Chondrocyte (in vitro differentiated cells): ENCODE results near the gene JAM3. TPM values are rescaled to one million over a fixed set of nuclear protein-coding genes. Genes with fewer than 3 reads are reported as not detected.

ENCODE experiments used
- DNase-seq: peaks from one replicate; pipeline ENCODE4 v3.0.0; 2021; ENCODE audit warnings: mixed read lengths, low spot score
- H3K27ac Mint-ChIP-seq: one replicate; pipeline ENCODE4 v1.8.0; 2021; ENCODE audit warnings: mild to moderate bottlenecking, moderate library complexity, mixed read lengths; ENCODE audit not compliant: unreplicated experiment
- H3K27me3 Mint-ChIP-seq: 2 replicates; pipeline ENCODE4 v1.8.0; 2021; ENCODE audit warnings: low read depth, mixed read lengths
- H3K36me3 Mint-ChIP-seq: 2 replicates; pipeline ENCODE4 v1.8.0; 2021; ENCODE audit warnings: low read depth, mixed read lengths
- H3K4me1 Mint-ChIP-seq: 2 replicates; pipeline ENCODE4 v1.8.0; 2021; ENCODE audit warnings: low read depth, mild to moderate bottlenecking, mixed read lengths
- H3K4me3 Mint-ChIP-seq: one replicate; pipeline ENCODE4 v1.8.0; 2021; ENCODE audit warnings: mild to moderate bottlenecking, moderate library complexity, mixed read lengths; ENCODE audit not compliant: unreplicated experiment
- H3K9me3 Mint-ChIP-seq: 2 replicates; pipeline ENCODE4 v1.8.0; 2021; ENCODE audit warnings: low read depth, mixed read lengths
- total RNA-seq: library from RNA; stranded (reverse); gene quantifications from 3 replicates; pipeline ENCODE4 v1.2.1, GENCODE V29; 2021
- TF ChIP-seq, protein P1 (sequence below): fragments of 200-600 bp; sonication (generic); IDR thresholded peaks from 2 replicates; pipeline ENCODE4 v1.5.0; 2021; ENCODE audit warnings: antibody characterized with exemption, mild to moderate bottlenecking, moderate library complexity

Gene JAM3
- total RNA-seq, 1 donor from 2014 or later: 105 TPM

DNA sequence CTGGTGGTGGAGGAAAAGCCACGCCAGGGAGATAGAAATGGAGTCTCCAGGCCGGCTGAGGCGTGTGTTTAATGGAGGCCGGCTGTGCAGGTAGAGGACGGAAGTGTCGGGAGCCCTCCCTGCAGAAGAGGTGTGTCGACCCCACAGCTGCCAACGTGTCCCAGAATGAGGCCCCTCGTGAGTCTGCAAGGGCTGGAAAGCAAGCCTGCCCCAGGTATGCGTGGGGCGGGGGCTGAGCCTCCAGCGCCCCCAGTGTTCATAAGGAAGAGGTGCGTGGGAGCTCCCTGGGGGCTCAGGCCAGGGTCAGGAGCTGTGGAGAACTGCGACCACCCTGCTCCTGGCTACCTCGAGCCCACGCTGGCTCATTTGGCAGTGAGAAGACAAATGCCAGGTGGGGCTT lies 38.0 kb upstream of the JAM3 start:
- H3K27ac Mint-ChIP-seq: no peak overlapping the region
- H3K9me3 Mint-ChIP-seq: no peaks in the 10 kb centered on the region
- H3K27me3 Mint-ChIP-seq: peaks cover 55% of the 10 kb centered on the region
- no peaks in the 10 kb centered on the region for H3K36me3 Mint-ChIP-seq
- TF ChIP-seq, protein P1, sequence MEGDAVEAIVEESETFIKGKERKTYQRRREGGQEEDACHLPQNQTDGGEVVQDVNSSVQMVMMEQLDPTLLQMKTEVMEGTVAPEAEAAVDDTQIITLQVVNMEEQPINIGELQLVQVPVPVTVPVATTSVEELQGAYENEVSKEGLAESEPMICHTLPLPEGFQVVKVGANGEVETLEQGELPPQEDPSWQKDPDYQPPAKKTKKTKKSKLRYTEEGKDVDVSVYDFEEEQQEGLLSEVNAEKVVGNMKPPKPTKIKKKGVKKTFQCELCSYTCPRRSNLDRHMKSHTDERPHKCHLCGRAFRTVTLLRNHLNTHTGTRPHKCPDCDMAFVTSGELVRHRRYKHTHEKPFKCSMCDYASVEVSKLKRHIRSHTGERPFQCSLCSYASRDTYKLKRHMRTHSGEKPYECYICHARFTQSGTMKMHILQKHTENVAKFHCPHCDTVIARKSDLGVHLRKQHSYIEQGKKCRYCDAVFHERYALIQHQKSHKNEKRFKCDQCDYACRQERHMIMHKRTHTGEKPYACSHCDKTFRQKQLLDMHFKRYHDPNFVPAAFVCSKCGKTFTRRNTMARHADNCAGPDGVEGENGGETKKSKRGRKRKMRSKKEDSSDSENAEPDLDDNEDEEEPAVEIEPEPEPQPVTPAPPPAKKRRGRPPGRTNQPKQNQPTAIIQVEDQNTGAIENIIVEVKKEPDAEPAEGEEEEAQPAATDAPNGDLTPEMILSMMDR: peak; percentile 53
- DNase-seq: no peak
- H3K4me3 Mint-ChIP-seq: no peak overlapping the region
- H3K4me1 Mint-ChIP-seq: peaks cover 24% of the 10 kb centered on the region

DNA sequence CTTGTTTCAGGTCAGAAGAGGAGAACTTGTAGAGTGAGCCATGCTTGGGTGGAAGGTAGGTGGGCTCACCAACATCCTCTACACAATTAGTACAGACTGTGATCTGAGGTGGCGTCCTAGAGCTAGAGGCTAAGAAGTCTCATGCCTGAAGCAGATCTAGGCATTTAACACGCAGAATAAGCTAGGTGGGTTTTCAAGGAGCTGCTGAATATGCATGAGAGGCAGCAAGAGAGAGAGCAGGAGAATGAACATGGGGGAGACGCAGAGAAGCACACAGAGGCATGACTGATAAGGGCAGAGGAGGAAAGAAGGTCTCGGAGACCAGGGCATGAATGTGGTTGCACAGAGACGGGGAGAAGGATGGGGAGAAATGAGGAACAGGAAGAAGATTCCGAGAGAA lies 36.8 kb upstream of the JAM3 start:
- H3K36me3 Mint-ChIP-seq: no peaks in the 10 kb centered on the region
- no peak overlapping the region for H3K27ac Mint-ChIP-seq
- DNase-seq: no peak
- H3K4me1 Mint-ChIP-seq: peaks cover 24% of the 10 kb centered on the region
- TF ChIP-seq, protein P1: no peak
- no peaks in the 10 kb centered on the region for H3K9me3 Mint-ChIP-seq
- no peak overlapping the region for H3K4me3 Mint-ChIP-seq
- H3K27me3 Mint-ChIP-seq: peaks cover 45% of the 10 kb centered on the region

DNA sequence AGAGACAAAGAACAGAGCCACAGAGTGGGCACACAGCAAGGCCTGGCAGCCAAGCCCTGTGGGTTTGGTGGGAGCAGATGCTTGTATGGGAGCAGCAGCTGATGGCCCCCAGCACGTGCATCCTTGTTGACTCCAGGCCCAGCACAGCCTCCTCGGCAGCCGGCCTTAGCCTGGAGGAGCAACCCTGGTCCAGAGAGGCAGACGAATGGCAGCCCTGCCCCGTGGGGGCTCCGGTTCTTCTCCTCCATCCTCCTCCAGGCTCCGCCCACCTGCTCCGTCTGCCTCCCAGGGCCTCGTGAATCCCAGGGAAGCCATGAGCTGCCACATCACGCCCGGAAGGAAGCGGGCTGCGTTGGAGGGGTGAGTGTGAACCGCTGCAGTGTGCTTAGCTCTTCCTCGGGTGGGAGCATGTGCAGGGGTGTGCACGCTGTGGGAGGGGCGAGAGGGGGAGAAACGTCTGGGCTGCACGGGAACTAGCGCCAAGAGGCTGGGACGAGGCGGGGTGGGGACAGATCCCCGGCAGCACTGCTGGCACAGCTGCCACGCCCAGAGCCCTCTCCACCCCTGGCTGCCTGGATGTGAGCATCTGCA lies 36.3 kb upstream of the JAM3 start:
- no peak overlapping the region for H3K27ac Mint-ChIP-seq
- DNase-seq: no peak
- TF ChIP-seq, protein P1: no peak
- H3K36me3 Mint-ChIP-seq: no peaks in the 10 kb centered on the region
- no peak overlapping the region for H3K4me3 Mint-ChIP-seq
- H3K9me3 Mint-ChIP-seq: no peaks in the 10 kb centered on the region
- H3K4me1 Mint-ChIP-seq: peaks cover 27% of the 10 kb centered on the region
- peaks cover 40% of the 10 kb centered on the region for H3K27me3 Mint-ChIP-seq

DNA sequence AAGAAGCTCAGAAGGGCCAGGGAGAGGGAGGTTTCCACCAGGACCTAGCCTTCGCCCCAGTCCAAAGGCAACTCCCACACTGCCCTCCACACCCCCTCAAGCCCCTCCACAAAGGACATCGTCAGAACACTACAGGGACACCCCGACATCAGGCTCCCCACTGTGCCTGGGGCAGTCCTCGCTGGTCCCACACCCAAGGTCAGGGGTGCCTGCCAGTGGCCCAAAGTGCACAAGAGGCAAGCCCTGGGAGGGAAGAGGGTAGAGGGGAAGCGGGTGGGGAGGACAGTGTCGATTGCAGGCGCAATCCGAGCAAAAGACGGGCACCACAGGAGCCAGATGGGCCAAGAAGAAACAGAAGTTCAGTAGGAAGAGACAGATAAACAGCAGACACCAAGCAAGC lies 35.6 kb upstream of the JAM3 start:
- H3K27me3 Mint-ChIP-seq: peaks cover 35% of the 10 kb centered on the region
- H3K27ac Mint-ChIP-seq: peak overlapping the region; percentile 83
- H3K36me3 Mint-ChIP-seq: no peaks in the 10 kb centered on the region
- TF ChIP-seq, protein P1: no peak
- H3K4me1 Mint-ChIP-seq: peaks cover 34% of the 10 kb centered on the region
- peak overlapping the region; percentile 53 for H3K4me3 Mint-ChIP-seq
- no peaks in the 10 kb centered on the region for H3K9me3 Mint-ChIP-seq
- no peak for DNase-seq

DNA sequence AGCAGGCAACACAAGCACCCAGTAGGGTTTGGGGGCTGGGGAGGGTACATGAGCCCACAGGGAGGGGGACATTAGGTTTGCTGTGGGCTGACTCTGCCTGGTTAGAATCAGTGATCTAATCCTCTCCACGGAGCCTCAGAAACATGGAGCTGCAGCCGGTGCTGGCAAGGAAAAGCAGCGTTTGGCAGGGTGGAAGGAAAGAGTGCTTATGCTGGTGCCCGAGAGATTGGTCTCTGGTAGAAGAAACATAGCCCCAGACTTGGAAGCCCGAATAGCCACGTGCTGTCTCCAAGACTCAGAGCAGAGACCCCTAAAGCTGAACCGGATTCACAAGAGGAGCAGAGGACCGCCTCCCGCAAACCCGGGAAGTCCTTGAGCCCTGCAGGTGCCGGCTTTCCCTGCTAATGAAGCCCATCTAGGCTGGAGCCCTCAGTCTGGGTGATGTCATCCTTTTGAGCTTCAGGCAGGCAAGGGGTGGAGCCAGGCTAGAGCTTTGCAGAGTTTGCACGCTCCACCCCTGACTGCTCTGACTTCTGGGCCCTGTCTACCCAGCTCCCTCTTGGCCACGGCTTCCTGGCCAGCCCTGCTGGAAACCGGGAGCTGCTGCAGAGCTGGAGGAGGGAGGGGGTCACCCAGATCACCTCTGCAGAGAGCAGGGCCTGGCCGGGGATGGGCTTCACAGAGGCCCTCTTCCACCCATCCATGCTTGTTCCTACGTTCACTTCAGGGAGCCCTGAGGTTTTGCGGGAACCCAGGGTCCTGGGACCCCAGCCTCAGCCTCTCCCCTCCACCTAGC lies 35.0 kb upstream of the JAM3 start:
- Mint-ChIP-seq H3K36me3 (no peaks in the 10 kb centered on the region), H3K4me3 (peak overlapping the region; percentile 53), H3K27me3 (peaks cover 32% of the 10 kb centered on the region), H3K9me3 (no peaks in the 10 kb centered on the region), H3K27ac (peak overlapping the region; percentile 83), H3K4me1 (peaks cover 40% of the 10 kb centered on the region)
- TF ChIP-seq, protein P1: no peak
- peak; percentile 87 for DNase-seq
